NT2/D1 (cell line): ENCODE results near the gene IMMT.
A peak's percentile ranks its signal among the peaks of the same experiment; 100 is the strongest.
"Not testable (repeated sequence)": the region's sequence is repeated elsewhere in the genome, so short reads cannot be mapped to it uniquely, and the experiment has no call there.

Experiments used
- DNase-seq: peaks from one replicate; pipeline ENCODE4 v3.0.0-alpha.2; 2011; ENCODE audit warnings: low read depth, low spot score
- H3K27me3 ChIP-seq: 2 replicates; pipeline ENCODE4 v1.6.0; 2011; ENCODE audit warnings: mild to moderate bottlenecking; ENCODE audit not compliant: insufficient read length, insufficient read depth
- H3K36me3 ChIP-seq: 2 replicates; pipeline ENCODE4 v1.6.1; 2011; ENCODE audit warnings: mild to moderate bottlenecking, low read length, mixed read lengths; ENCODE audit not compliant: insufficient read depth, insufficient read length
- H3K4me1 ChIP-seq: 2 replicates; pipeline ENCODE4 v1.5.1; 2011; ENCODE audit not compliant: insufficient read depth, insufficient read length
- H3K4me3 ChIP-seq: 2 replicates; pipeline ENCODE4 v1.5.1; 2011; ENCODE audit warnings: low read depth; ENCODE audit not compliant: insufficient read length
- H3K9ac ChIP-seq: 2 replicates; pipeline ENCODE4 v1.6.0; 2011; ENCODE audit warnings: low read depth; ENCODE audit not compliant: insufficient read length
- H3K9me3 ChIP-seq: 2 replicates; pipeline ENCODE4 v1.5.1; 2011; ENCODE audit warnings: mild to moderate bottlenecking, low read length; ENCODE audit not compliant: insufficient read depth
- SUZ12 ChIP-seq: IDR thresholded peaks from 2 replicates; pipeline ENCODE4 v1.6.1; 2011; ENCODE audit not compliant: insufficient read length, insufficient read depth; ENCODE audit errors: extremely low read depth
- YY1 ChIP-seq: IDR thresholded peaks from 2 replicates; pipeline ENCODE4 v1.6.1; 2011; ENCODE audit not compliant: insufficient read length, insufficient read depth
- ZNF274 ChIP-seq: IDR thresholded peaks from 2 replicates; pipeline ENCODE4 v1.6.1; 2011; ENCODE audit warnings: mild to moderate bottlenecking, low read depth, low read length

Gene IMMT

DNA sequence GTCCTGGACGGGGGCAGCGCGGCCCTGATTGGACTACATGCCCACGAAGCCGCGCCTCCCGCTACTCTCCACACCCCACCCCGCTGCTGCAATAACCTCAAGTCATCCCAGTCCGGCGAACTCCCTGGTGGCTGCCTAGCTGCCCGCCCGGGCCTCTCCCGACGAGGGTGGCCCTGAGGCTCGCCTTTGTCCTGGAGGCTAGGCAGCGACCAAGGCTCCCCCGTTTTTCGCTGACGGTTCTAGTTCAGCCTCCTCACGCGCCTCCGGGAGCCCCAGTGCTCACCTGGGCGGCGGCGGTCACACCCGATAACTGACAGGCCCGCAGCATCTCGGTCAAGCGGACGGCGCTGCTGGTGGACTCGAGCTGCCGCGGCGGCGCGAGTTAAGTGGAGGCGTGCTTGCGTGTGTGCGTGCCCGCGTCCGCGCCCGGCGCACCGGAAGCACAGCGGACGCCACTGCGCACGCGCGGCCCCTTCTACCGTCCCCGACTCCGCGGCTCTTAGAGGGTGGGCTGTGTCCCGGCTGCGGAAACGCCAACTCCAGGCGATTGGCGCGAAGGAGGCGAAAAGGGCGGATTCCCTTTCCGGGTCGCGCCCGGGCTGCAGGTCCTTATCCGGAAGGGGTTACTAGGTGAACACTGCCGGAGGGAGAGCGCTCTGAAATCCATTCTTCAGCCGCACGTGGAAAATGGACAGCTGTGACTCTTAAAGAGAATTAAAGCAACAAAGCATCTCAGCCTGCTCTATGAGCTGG is at the start of gene IMMT:
IMMT (minus strand) TSS at position 408 of the 753 bp plus-strand sequence; CDS start at position 328, 80 bp downstream.
- TF ChIP-seq ZNF274 (no peak), SUZ12 (no peak), YY1 (no peak)
- Histone ChIP-seq H3K4me1 (no peaks in the 10 kb centered on the region), H3K9ac (peak within 1 kb of the TSS; percentile 98), H3K36me3 (peaks cover 19% of the 10 kb centered on the region), H3K4me3 (peak within 1 kb of the TSS; percentile 94), H3K27me3 (no peaks in the 10 kb centered on the region), H3K9me3 (no peaks in the 10 kb centered on the region)
- peak; percentile 97 for DNase-seq

DNA sequence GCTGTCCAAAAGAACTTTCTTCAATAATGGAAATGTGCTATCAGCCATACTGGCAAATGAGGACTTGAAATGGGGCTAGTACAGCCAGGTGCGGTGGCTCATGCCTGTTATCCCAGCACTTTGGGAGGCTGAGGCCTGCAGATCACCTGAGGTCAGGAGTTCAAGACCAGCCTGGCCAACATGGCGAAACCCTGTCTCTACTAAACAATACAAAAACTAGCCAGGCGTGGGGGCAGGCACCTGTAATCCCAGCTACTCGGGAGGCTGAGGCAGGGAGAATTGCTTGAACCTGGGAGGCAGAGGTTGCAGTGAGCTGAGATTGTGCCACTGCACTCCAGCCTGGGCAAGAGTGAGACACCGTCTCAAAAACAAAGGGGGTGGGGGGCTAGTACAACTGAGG is 49.5 kb upstream of the IMMT start:
- not testable (repeated sequence) for DNase-seq, H3K9ac ChIP-seq, H3K36me3 ChIP-seq, H3K9me3 ChIP-seq, H3K4me1 ChIP-seq, H3K27me3 ChIP-seq, H3K4me3 ChIP-seq

DNA sequence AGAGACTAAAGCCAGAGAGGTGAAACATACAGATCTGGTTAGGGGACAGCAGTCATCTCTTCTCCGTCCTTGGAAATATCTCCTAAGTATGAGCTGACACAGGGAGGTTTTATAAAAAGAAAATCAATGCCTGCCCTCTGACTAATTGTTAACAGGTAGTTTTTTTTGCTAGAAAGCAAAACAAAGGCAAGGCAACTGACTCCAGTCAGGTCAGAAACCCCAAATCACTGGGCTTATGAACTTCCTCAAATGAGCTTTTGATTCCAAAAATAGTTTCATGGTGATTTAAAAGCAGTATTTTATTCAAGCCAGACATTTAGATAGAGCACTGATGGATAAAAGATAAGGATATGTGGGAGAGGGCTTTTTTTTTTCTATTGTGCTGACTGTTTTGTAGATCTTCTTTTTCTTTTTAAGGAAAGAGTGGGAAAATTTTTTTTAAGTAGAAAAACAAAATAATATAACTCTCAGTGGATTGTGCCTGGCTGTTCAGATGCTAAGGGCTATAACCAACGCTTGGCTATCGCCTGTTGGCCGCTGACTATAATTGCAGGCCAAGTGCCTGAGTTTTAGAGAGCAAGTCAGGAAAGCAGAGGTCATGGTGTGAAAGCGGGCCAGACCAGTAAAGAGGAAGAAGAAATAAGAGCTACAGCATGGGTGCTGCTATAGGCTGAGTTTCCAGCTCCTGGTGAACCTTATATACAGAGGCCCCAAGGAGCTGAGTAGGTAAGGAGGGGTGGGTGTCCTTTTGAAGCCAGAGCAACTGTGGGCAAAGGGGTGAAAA is 48.9 kb upstream of the IMMT start:
- Histone ChIP-seq H3K27me3 (no peaks in the 10 kb centered on the region), H3K9ac (no peak overlapping the region), H3K9me3 (no peaks in the 10 kb centered on the region), H3K4me1 (no peaks in the 10 kb centered on the region), H3K4me3 (no peak overlapping the region), H3K36me3 (no peaks in the 10 kb centered on the region)
- DNase-seq, result no peak
- TF ChIP-seq YY1 (no peak), ZNF274 (no peak), SUZ12 (no peak)

DNA sequence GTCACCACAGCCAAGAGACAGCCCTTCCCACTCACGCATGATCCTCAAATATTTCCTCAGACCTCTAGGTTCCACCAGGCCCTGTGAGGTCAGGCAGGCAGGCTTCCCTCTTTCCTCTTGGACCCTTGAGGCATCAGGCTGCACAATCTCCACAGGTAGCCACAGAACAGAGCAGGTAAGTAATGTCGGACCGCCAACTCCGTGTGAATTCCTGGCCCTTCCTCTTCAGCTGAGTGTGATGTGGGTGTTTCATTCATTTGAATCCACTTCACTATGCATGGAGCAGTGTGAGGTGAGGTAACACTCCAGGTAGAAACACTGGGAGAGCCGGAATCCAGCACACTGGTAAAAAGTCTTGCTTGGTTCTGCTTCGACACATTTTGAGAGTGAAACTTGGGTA is 48.0 kb upstream of the IMMT start:
- no peak for TF ChIP-seq SUZ12
- TF ChIP-seq ZNF274, result no peak
- TF ChIP-seq YY1, result no peak
- no peak overlapping the region for H3K9ac ChIP-seq
- no peaks in the 10 kb centered on the region for H3K4me1 ChIP-seq
- H3K4me3 ChIP-seq, result no peak overlapping the region
- H3K9me3 ChIP-seq, result no peaks in the 10 kb centered on the region
- DNase-seq, result no peak
- no peaks in the 10 kb centered on the region for H3K27me3 ChIP-seq
- no peaks in the 10 kb centered on the region for H3K36me3 ChIP-seq

DNA sequence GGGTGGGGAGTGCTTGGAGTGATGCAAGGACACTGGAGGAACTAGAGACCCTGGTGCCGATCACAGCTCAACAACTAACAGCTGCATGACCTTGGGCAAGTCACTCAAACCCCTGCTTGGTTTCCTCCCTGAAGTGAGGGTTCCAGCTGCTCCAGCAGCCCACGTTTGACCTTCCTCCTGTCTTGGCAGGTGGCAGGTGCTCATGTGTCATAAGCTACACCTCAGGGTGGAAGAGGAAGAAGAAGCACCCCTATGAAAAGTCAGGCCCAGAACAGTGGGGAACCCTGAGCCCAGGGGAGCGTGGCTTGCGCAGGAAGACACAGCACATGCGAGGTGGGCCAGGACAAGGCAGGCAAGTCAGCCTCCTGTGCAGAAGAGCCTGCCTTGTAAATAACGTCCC is 46.3 kb upstream of the IMMT start:
- Histone ChIP-seq H3K36me3 (no peaks in the 10 kb centered on the region), H3K9ac (no peak overlapping the region), H3K9me3 (no peaks in the 10 kb centered on the region), H3K4me3 (no peak overlapping the region), H3K27me3 (no peaks in the 10 kb centered on the region), H3K4me1 (no peaks in the 10 kb centered on the region)
- no peak for TF ChIP-seq ZNF274
- no peak for TF ChIP-seq YY1
- TF ChIP-seq SUZ12, result no peak
- no peak for DNase-seq

DNA sequence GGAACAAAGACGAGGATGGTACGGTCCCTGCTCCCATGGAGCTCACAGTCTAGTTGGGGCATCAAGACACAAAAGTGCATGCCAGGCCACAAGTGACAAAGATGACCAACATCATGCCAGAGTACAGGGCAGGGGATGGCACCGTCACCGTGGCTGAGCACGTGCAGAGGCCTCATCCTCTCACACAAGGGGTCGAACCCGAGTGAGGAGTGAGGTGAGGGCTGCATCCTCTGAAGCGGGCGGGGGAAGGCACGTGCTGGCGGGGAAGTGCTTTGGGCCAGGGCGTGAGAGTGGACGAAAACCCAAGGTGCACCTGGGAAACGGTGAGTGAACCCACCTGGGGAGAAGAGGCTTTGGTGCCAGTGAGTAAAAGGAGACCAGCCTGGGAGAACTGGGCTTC is 45.0 kb upstream of the IMMT start:
- Histone ChIP-seq H3K27me3 (no peaks in the 10 kb centered on the region), H3K9ac (no peak overlapping the region), H3K4me3 (no peak overlapping the region), H3K4me1 (no peaks in the 10 kb centered on the region), H3K9me3 (no peaks in the 10 kb centered on the region), H3K36me3 (no peaks in the 10 kb centered on the region)
- no peak for DNase-seq
- TF ChIP-seq YY1 (no peak), SUZ12 (no peak), ZNF274 (no peak)

DNA sequence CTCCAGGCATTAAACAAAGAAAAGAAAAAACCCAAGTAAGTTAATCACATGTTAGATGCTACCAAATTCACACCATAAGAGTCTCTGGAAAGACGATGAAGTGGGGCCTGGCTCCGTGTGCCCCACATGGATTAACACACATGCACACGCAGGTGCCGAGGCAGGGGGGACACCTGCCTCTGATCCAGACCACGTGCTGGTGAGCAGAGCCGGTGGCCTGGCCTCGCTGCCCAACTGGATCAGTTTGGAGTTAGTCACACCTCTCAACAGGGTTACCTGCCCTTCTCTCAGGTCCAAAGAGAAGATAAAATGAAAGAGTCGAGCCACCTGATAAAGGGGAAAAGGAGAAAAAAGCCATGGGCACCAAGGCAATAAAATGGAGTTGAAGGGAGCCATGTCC is 44.5 kb upstream of the IMMT start:
- Histone ChIP-seq H3K36me3 (no peaks in the 10 kb centered on the region), H3K27me3 (no peaks in the 10 kb centered on the region), H3K9me3 (no peaks in the 10 kb centered on the region), H3K9ac (no peak overlapping the region), H3K4me3 (no peak overlapping the region), H3K4me1 (no peaks in the 10 kb centered on the region)
- TF ChIP-seq SUZ12 (no peak), ZNF274 (no peak)
- DNase-seq, result no peak
